Glutamatergic neuron (in vitro differentiated cells): ENCODE results near the gene ABHD1. TPM values are rescaled to one million over a fixed set of nuclear protein-coding genes. Genes with fewer than 3 reads are reported as not detected.
A peak's percentile ranks its signal among the peaks of the same experiment; 100 is the strongest.

Experiments
- DNase-seq: peaks from one replicate; pipeline ENCODE4 v3.0.0; 2022
- H3K27ac Mint-ChIP-seq: one replicate; pipeline ENCODE4 v1.8.0; 2020; ENCODE audit warnings: mild to moderate bottlenecking, mixed read lengths, inconsistent platforms; ENCODE audit not compliant: unreplicated experiment
- H3K27me3 Mint-ChIP-seq: one replicate; pipeline ENCODE4 v1.8.0; 2020; ENCODE audit warnings: mild to moderate bottlenecking, moderate library complexity, mixed read lengths, inconsistent platforms; ENCODE audit not compliant: unreplicated experiment
- H3K36me3 Mint-ChIP-seq: one replicate; pipeline ENCODE4 v1.8.0; 2020; ENCODE audit warnings: mild to moderate bottlenecking, mixed read lengths, inconsistent platforms; ENCODE audit not compliant: unreplicated experiment
- H3K4me1 Mint-ChIP-seq: one replicate; pipeline ENCODE4 v1.8.0; 2020; ENCODE audit warnings: mild to moderate bottlenecking, low read depth, mixed read lengths, inconsistent platforms; ENCODE audit not compliant: unreplicated experiment
- H3K4me3 Mint-ChIP-seq: one replicate; pipeline ENCODE4 v1.8.0; 2020; ENCODE audit warnings: mild to moderate bottlenecking, mixed read lengths, inconsistent platforms; ENCODE audit not compliant: unreplicated experiment
- H3K9me3 Mint-ChIP-seq: one replicate; pipeline ENCODE4 v1.8.0; 2020; ENCODE audit warnings: mild to moderate bottlenecking, moderate library complexity, mixed read lengths, inconsistent platforms; ENCODE audit not compliant: unreplicated experiment
- CTCF ChIP-seq: fragments of 200-600 bp; sonication (generic); IDR thresholded peaks from one replicate; pipeline ENCODE4 v1.5.0; 2021; ENCODE audit not compliant: partially characterized antibody, unreplicated experiment
- total RNA-seq: library from RNA; stranded (reverse); fragmentation: NEBNext Ultra II Directional; extraction: Animal tissue kit (Norgen Biotek cat#: 25700); gene quantifications from one replicate; pipeline ENCODE4 v1.2.1, GENCODE V29; 2021; ENCODE audit not compliant: unreplicated experiment

Gene ABHD1
- total RNA-seq, 1 donor from 2014 or later: not detected

DNA sequence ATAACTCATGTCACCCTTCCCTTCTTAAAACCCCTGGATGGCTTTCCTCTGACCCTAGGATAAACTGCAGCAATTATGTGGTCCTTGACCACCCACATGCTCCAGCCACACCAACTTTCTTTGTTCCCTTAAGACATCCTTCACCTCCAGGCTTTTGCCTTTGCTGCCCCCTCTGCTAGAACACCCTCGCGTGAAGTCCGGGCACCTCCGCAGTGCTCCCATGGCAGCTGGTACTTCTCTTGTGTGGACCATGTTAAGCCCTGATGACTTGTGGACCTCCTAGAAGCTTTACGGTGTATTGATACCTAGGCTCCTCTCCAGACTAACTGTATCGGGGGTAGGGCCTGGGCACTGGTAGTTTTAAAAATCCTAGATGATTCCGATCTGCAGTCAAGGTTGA is 824 bp upstream of the ABHD1 start:
- H3K36me3 Mint-ChIP-seq: no peaks in the 10 kb centered on the region
- peaks cover 3% of the 10 kb centered on the region for H3K4me1 Mint-ChIP-seq
- peaks cover 19% of the 10 kb centered on the region for H3K27me3 Mint-ChIP-seq
- peaks cover 6% of the 10 kb centered on the region for H3K9me3 Mint-ChIP-seq
- H3K4me3 Mint-ChIP-seq: peak overlapping the region; percentile 94
- TF ChIP-seq CTCF: no peak
- no peak for DNase-seq
- no peak overlapping the region for H3K27ac Mint-ChIP-seq

DNA sequence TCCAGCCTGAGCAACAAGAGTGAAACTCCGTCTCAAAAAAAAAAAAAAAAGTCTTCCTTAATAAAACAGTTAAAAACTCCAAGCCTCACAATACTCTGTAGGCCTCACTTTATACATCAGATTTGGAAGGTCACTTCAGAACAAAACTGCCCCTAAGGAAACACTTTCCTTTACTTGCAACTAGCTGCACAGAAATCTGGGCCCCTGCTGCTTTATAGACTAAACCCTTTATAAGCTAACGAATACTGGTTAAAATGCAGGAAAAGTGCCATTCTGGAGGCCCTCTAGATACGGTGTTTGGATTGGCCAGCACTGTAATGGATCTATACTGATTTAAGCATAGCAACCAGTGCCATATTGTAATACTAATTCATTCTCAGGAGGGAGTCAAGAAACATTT is 1.5 kb downstream of the ABHD1 start:
- DNase-seq: no peak
- no peaks in the 10 kb centered on the region for H3K36me3 Mint-ChIP-seq
- peaks cover 2% of the 10 kb centered on the region for H3K4me1 Mint-ChIP-seq
- TF ChIP-seq CTCF: no peak
- no peak overlapping the region for H3K27ac Mint-ChIP-seq
- peaks cover 2% of the 10 kb centered on the region for H3K9me3 Mint-ChIP-seq
- no peak overlapping the region for H3K4me3 Mint-ChIP-seq
- H3K27me3 Mint-ChIP-seq: peaks cover 14% of the 10 kb centered on the region

- Mint-ChIP-seq H3K4me1 (peaks cover 2% of the 10 kb centered on the region), H3K36me3 (no peaks in the 10 kb centered on the region), H3K27ac (no peak overlapping the region), H3K27me3 (peaks cover 14% of the 10 kb centered on the region), H3K4me3 (no peak overlapping the region), H3K9me3 (peaks cover 1% of the 10 kb centered on the region)
- no peak for DNase-seq
- no peak for TF ChIP-seq CTCF
Observed at GRCh38 chr2:27126252-27126710, 2.7 kb downstream of the ABHD1 start.

DNA sequence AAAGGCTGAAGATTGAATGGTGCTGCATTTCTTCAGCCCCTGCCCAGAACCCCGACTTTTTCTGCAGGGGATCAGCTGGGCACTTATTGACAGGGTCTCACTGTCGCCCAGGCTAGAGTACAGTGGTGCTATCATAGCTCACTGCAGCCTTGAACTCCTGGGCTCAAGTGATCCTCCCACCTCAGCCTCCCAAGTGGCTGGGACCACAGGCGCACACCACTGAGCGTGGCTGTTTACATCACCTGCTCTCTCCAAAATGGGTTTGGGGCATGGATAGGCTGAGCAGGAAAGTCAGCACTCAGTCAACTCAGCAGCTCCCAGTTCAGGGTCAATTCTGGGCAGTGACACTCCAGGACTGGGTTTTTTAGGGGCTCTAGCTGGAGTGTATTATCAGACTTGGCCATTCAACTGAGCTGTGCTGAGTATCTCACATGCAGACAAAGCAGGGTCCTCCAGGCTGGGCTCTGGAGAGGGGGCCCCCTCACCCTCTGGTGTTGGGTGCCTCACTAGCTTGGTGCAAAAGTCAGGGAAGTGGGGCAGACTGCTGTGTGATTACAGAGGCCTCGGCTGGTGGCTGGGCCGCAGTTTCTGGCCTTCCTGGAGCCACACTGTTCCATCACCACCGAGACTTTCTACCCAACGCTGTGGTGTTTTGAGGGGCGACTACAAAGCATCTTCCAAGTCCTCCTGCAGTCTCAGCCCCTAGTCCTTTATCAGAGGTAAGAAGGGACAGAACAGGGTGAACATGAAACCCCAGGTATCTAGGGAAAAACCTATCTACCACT is 4.5 kb downstream of the ABHD1 start:
- TF ChIP-seq CTCF: no peak
- Mint-ChIP-seq H3K27ac (no peak overlapping the region), H3K9me3 (no peaks in the 10 kb centered on the region), H3K27me3 (peaks cover 10% of the 10 kb centered on the region), H3K4me1 (peaks cover 4% of the 10 kb centered on the region), H3K36me3 (no peaks in the 10 kb centered on the region), H3K4me3 (no peak overlapping the region)
- DNase-seq: no peak

- TF ChIP-seq CTCF: no peak
- Mint-ChIP-seq H3K27ac (no peak overlapping the region), H3K27me3 (peaks cover 10% of the 10 kb centered on the region), H3K4me1 (peaks cover 8% of the 10 kb centered on the region), H3K36me3 (no peaks in the 10 kb centered on the region), H3K9me3 (peaks cover 3% of the 10 kb centered on the region), H3K4me3 (no peak overlapping the region)
- no peak for DNase-seq
Observed at GRCh38 chr2:27128668-27129571, 5.3 kb downstream of the ABHD1 start.
